SIG-M5 (cell line): ENCODE results near the gene MRPS5.
A peak's percentile ranks its signal among the peaks of the same experiment; 100 is the strongest.
"Not testable (repeated sequence)": the region's sequence is repeated elsewhere in the genome, so short reads cannot be mapped to it uniquely, and the experiment has no call there.

Experiments
- DNase-seq: peaks from one replicate; lab custom pipeline; 2025; lab: John Stamatoyannopoulos, UW

The MRPS5 gene

GRCh38 chr2:95121407-95122196, at the start of gene MRPS5:
MRPS5 (minus strand) TSS chr2:95121808; CDS start chr2:95121791, 17 bp downstream.
- DNase-seq = peak; percentile 18

DNA sequence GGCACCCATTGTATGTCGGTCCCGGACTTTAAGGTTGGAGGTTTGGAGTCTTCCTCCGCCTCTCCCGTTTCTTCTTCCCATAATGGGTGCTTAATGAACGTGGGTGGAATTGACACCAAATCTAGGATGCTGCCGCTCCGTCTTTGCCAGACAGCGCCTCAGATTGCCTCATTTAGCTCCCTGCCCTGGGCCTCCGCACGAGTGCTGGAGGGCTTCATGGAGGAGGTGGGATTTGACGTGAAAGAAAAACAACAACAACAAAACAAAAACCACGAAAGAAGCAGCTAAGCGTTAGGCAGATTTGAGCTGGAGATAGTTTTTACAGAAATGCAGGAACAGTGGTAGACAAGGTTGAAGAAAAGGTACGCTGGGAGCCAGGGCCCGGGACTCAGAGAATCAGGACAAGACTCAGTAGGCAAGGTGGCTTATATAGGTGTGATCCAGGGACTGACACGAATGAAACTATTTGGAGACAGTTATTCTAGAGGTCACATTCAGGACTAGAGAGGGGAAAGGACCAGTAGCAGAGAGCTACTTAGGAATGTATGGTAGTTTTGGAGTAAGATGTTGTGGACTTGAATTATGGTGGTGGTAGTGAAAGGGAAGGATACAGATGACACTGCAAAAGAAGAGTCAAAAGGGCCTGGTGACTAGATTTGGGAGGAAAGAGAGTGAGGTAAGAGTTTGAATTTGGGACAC, 44.6 kb upstream of the MRPS5 start:
- DNase-seq = no peak

- DNase-seq = peak; percentile 81
Observed at GRCh38 chr2:95165371-95166064, 43.9 kb upstream of the MRPS5 start, which contains the start of gene ZNF2. ZNF2 (plus strand) TSS chr2:95165809; CDS start chr2:95176227, 10,418 bp downstream.

GRCh38 chr2:95165030-95165370, 43.4 kb upstream of the MRPS5 start:
- no peak for DNase-seq

GRCh38 chr2:95159690-95160449, 38.3 kb upstream of the MRPS5 start, which contains the start of gene ZNF514:
ZNF514 (minus strand) TSS chr2:95159848; CDS start chr2:95153253, 6,595 bp downstream.
- DNase-seq = no peak

DNA sequence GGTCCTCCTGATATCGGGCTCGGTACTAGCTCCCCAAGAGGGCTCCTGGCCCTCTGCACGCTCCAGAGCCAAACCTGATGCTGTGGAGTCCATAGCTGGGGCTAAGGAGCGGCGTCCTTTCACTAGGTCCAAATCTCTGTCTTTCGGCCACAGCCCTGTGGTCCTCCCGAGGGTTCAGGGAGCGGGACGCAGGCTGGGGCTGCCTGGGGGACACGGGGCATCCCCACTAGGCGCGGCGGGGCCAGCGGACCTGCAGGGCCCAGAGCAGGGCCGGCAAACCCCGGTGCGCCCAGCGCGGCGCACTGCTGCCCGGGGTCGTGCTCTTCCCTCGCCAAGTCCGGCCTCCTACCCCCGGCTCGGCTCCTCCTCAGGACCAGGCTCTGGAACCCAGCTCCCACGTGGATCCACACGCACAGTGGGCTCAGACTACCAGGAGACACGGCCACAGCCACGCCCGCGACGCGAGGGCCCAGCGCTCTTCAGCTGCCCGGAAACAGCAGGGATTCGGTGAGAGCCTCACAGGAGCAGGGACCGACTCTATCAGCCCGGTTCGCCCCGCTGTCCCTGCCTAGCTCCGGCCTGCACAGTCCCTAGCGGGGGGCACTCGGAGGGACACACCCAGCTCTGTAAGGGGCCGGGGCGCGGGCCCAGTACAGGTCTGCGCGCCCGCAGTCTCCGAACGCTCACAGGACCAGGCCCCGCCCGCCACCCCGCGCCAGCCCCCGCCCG, 37.4 kb upstream of the MRPS5 start:
- no peak for DNase-seq

DNA sequence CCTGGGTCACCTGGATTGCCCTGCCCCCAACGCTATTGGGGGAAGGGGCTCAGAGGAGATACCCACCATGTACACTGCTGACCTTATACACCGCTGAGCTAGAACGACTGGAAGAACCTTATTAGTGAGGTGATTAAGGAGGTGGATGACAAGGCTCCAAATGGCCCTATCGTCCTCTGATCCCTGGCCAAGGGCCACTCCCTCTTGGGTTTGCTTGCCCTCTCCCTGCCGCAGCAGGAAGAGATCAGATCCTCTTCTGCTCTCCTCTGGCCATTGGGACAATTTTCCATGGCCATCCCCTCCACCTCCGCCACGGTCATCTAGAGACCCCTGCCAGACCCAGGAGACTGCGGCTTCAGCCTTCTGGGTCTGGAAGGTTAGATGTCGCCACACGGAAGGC, 36.8 kb upstream of the MRPS5 start:
- no peak for DNase-seq

- no peak for DNase-seq
Observed at GRCh38 chr2:95149397-95149984, 27.9 kb upstream of the MRPS5 start.

- DNase-seq = no peak
Observed at GRCh38 chr2:95143838-95144237, 22.2 kb upstream of the MRPS5 start.

- DNase-seq = no peak
Observed at GRCh38 chr2:95138702-95139101, 17.1 kb upstream of the MRPS5 start.

DNA sequence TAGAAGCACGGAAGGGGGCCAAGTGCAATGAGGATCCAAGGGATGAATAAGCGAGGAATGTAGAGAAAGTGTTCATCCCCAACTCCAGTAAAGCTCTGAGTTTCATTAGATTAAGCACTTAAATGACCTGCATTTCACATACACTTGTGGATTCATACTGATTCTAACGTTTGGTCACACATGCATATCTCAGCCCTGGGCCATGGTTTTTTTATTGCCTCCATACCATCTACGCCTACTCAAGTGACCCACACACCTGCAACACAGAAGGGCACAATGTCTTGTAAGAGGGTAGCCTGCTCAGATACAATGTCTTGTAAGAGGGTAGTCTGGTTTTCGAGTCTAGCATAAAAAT, 566 bp upstream of the MRPS5 start:
- no peak for DNase-seq

DNA sequence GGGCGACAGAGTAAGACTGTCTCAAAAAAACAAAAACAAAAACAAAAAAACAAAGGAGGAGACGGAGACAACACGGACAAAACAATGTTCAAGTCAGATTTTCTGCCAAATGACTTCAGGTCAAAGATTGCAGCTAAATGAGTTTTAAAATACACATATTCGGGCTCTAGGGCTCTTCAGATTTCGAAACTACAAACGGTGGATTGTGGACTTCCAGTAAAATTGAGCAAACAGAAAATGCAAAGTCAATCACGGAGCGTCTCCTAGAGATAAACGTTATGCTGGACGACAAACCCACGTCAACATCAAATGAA, 558 bp downstream of the MRPS5 start:
- no peak for DNase-seq

- DNase-seq = no peak
Observed at GRCh38 chr2:95115418-95115817, 6.2 kb downstream of the MRPS5 start.

GRCh38 chr2:95113464-95113863, 8.1 kb downstream of the MRPS5 start:
- no peak for DNase-seq

GRCh38 chr2:95110395-95110794, 11.2 kb downstream of the MRPS5 start:
- DNase-seq = no peak

DNA sequence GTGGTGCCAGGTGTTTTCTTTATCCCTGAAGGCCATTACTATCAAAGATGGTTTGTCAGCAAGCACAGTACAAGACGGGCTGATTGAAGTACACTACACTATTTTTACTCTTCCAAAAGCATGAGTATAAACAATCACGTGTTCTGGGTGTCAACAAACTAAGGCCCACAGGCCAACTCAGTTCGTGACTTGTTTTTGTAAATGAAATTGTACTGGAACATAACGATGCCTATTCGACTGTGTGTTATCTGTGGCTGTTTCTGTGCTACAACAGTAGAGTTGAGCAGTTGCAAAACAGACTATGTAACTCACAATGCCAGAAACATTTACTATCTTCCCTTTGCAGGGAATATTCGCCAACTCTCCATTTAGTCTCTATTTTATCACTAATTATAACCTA, 12.3 kb downstream of the MRPS5 start:
- no peak for DNase-seq

DNA sequence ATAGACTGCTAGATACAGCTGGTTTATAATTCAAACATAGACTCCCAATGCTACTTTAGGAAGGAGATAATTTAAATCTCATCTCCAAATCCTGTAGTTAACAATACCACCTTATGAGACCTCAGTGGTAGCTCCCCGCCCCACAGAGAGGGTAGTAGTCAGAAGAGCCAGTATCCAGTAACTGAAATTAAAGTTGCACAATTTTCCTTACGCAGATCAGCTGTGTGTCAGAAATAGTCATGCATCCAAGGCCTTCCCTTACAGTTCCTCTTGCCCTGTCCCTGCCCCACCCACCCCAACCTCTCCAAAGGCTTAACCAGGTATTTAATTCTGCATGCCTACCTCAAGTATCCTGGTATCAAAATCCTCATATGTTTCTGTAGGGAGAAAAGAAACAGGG, 15.5 kb downstream of the MRPS5 start:
- DNase-seq = no peak

- DNase-seq = no peak
Observed at GRCh38 chr2:95104606-95105005, 17.0 kb downstream of the MRPS5 start.

DNA sequence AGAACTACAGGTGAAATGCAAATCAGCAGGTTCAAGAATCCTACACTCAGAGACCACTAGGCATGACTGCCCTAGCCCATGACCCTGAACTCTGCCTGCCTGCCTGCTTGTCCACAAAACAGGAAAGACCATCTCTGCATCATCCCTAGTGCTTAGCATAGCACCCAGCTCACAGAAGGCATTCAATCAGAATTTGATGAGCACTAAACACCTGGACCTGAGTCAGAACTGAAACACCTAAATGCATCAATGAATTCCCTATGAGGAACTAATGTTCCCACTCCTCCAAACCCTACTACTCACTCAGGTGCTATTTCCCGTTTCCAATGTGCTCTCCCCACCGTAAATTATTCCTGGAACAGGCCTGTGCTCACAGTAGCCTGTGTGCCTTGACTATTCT, 21.7 kb downstream of the MRPS5 start:
- DNase-seq = no peak

DNA sequence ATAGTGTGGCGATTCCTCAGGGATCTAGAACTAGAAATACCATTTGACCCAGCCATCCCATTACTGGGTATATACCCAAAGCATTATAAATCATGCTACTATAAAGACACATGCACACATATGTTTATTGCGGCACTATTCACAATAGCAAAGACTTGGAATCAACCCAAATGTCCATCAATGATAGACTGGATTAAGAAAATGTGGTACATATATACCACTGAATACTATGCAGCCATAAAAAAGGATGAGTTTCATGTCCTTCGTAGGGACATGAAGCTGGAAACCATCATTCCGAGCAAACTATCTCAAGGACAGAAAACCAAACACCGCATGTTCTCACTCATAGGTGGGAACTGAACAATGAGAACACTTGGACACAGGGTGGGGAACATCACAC, 23.3 kb downstream of the MRPS5 start:
- DNase-seq = not testable (repeated sequence)

- no peak for DNase-seq
Observed at GRCh38 chr2:95091885-95092555, 29.6 kb downstream of the MRPS5 start.
